Smooth muscle cell (in vitro differentiated cells): Measurements from ENCODE around the gene PROM1. TPM values are rescaled to one million over a fixed set of nuclear protein-coding genes. Genes with fewer than 3 reads are reported as not detected.

Source experiments
- DNase-seq: peaks from one replicate; lab custom pipeline; 2025; ENCODE audit not compliant: unreplicated experiment; lab: John Stamatoyannopoulos, UW
- H2AFZ ChIP-seq: fragments of 200-600 bp; sonication (generic); 2 replicates; pipeline ENCODE4 v1.6.0; 2016; ENCODE audit warnings: antibody characterized with exemption, low read depth, mild to moderate bottlenecking
- H3F3A ChIP-seq: fragments of 200-600 bp; sonication (generic); 2 replicates; pipeline ENCODE4 v1.6.0; 2017; ENCODE audit warnings: antibody characterized with exemption, low read depth
- H3K27ac ChIP-seq: fragments of 200-600 bp; sonication (generic); 2 replicates; pipeline ENCODE4 v1.5.1; 2016; ENCODE audit warnings: low read depth, mild to moderate bottlenecking
- H3K27me3 ChIP-seq: fragments of 200-600 bp; sonication (generic); 2 replicates; pipeline ENCODE4 v1.6.1; 2016; ENCODE audit warnings: low read depth, mild to moderate bottlenecking
- H3K36me3 ChIP-seq: fragments of 200-600 bp; sonication (generic); 2 replicates; pipeline ENCODE4 v1.5.1; 2016; ENCODE audit warnings: low read depth
- H3K4me1 ChIP-seq: fragments of 200-600 bp; sonication (generic); 2 replicates; pipeline ENCODE4 v1.5.1; 2016; ENCODE audit warnings: low read depth
- H3K4me2 ChIP-seq: fragments of 200-600 bp; sonication (generic); 2 replicates; pipeline ENCODE4 v1.6.0; 2016; ENCODE audit warnings: mild to moderate bottlenecking
- H3K4me3 ChIP-seq: fragments of 200-600 bp; sonication (generic); 2 replicates; pipeline ENCODE4 v1.5.1; 2016; ENCODE audit warnings: mild to moderate bottlenecking
- H3K79me2 ChIP-seq: fragments of 200-600 bp; sonication (generic); 2 replicates; pipeline ENCODE4 v1.6.0; 2016; ENCODE audit warnings: low read depth, mild to moderate bottlenecking
- H3K9ac ChIP-seq: fragments of 200-600 bp; sonication (generic); 2 replicates; pipeline ENCODE4 v1.6.0; 2016; ENCODE audit warnings: low read depth
- H3K9me3 ChIP-seq: fragments of 200-600 bp; sonication (generic); replicated peaks from 2 replicates; pipeline ENCODE4 v1.5.1; 2016; ENCODE audit warnings: low read depth
- H4K20me1 ChIP-seq: fragments of 200-600 bp; sonication (generic); 2 replicates; pipeline ENCODE4 v1.6.0; 2016; ENCODE audit warnings: low read depth
- WGBS: methylation state at CpG from one replicate; pipeline ENCODE4 v1.1.7; 2016; ENCODE audit warnings: low lambda C conversion rate; 5-methylcytosine and 5-hydroxymethylcytosine counted together
- polyA plus RNA-seq: library from polyadenylated mRNA; unstranded; fragments of >200 nt; fragmentation: Nextera tagmentation; extraction: Ambion mirVana; gene quantifications from 2 replicates; pipeline ENCODE4 v1.2.1, GENCODE V29; 2016
- total RNA-seq: library from RNA; depleted of rRNA; stranded (reverse); fragments of >200 nt; gene quantifications from 2 replicates; pipeline ENCODE4 v1.2.3, GENCODE V29; 2014
- TF ChIP-seq, protein P1 (sequence below): fragments of 200-600 bp; sonication (generic); IDR thresholded peaks from 2 replicates; pipeline ENCODE4 v1.5.1; 2017; ENCODE audit warnings: borderline replicate concordance, mild to moderate bottlenecking, antibody characterized with exemption; ENCODE audit not compliant: insufficient read depth, poor library complexity, severe bottlenecking

The PROM1 gene
- total and polyA plus RNA-seq, 2 experiments from 2014 or later: 0.56 to 1.7 TPM

DNA sequence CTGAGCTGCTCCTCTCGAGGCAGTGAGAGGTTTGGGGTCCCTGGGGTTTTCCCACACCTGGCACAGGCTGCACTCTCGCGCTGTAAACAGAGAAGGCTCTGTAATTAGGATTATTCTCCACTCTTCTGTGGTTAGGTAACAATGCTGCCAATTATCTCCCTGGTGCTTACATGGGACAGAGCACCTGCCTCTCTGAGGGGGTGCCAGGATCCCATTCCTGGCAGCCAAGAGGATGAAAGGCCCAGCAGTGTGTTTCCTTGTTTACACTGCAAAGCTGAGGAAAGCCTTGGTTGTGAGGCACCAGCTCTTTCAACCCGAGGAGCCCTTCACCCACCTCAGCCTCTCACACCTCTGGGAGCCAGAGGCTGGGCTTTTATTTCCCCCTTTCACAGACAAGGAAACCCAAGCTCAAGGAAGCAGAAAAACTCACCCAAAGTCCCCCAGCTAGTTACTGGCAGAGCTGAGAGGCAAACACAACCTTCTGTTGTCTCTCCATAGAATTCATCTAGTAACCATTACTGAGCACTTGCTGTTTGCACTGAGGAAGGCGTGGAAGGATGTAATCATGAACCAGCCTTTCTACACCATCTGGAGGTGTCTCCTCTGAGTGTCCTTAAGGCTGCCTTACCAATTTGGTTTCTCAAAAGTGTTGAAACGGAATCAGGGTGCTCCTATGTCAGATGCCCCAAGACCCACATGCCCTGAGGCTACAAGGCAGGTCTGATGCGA lies 39.7 kb upstream of the PROM1 start:
- H3K9ac ChIP-seq: no peak overlapping the region
- WGBS: 85% methylated on average over 7 of the region's 7 CpGs
- H3K27ac ChIP-seq: no peak overlapping the region
- H3K27me3 ChIP-seq: peaks cover 69% of the 10 kb centered on the region
- no peaks in the 10 kb centered on the region for H3K9me3 ChIP-seq
- DNase-seq: no peak
- peaks cover 5% of the 10 kb centered on the region for H3K4me1 ChIP-seq
- no peak overlapping the region for H3K4me3 ChIP-seq
- no peak overlapping the region for H3K4me2 ChIP-seq
- TF ChIP-seq, protein P1, sequence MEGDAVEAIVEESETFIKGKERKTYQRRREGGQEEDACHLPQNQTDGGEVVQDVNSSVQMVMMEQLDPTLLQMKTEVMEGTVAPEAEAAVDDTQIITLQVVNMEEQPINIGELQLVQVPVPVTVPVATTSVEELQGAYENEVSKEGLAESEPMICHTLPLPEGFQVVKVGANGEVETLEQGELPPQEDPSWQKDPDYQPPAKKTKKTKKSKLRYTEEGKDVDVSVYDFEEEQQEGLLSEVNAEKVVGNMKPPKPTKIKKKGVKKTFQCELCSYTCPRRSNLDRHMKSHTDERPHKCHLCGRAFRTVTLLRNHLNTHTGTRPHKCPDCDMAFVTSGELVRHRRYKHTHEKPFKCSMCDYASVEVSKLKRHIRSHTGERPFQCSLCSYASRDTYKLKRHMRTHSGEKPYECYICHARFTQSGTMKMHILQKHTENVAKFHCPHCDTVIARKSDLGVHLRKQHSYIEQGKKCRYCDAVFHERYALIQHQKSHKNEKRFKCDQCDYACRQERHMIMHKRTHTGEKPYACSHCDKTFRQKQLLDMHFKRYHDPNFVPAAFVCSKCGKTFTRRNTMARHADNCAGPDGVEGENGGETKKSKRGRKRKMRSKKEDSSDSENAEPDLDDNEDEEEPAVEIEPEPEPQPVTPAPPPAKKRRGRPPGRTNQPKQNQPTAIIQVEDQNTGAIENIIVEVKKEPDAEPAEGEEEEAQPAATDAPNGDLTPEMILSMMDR: no peak
- no peaks in the 10 kb centered on the region for H3K36me3 ChIP-seq
- H2AFZ ChIP-seq: no peak overlapping the region
- H4K20me1 ChIP-seq: no peaks in the 10 kb centered on the region
- no peaks in the 10 kb centered on the region for H3F3A ChIP-seq
- H3K79me2 ChIP-seq: no peaks in the 10 kb centered on the region

DNA sequence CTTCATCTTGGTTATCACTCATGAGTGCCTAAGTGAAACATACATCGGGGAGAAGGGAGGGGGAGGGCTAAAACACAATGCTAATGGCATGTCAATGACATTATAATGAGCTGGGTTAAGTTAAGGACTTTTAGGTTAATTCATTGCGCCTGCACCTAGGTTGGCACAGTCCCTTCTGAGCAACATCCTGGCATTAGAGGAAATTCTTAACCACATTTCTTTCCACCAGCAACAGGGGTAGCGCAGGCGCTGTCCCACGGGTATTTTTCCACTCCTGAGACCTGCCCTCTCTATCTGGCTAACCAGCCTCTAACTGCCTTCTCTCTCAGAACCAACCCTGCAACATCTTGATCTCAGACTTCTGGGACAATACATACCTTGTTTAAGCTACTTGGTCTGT lies 39.0 kb upstream of the PROM1 start:
- TF ChIP-seq, protein P1: no peak
- no peak overlapping the region for H3K27ac ChIP-seq
- peaks cover 69% of the 10 kb centered on the region for H3K27me3 ChIP-seq
- H2AFZ ChIP-seq: no peak overlapping the region
- peaks cover 5% of the 10 kb centered on the region for H3K4me1 ChIP-seq
- H3K9ac ChIP-seq: no peak overlapping the region
- H3F3A ChIP-seq: no peaks in the 10 kb centered on the region
- H3K79me2 ChIP-seq: no peaks in the 10 kb centered on the region
- H3K4me3 ChIP-seq: no peak overlapping the region
- no peak overlapping the region for H3K4me2 ChIP-seq
- 98% methylated on average over 5 of the region's 5 CpGs for WGBS
- no peaks in the 10 kb centered on the region for H3K36me3 ChIP-seq
- DNase-seq: no peak
- H4K20me1 ChIP-seq: no peaks in the 10 kb centered on the region
- H3K9me3 ChIP-seq: no peaks in the 10 kb centered on the region

DNA sequence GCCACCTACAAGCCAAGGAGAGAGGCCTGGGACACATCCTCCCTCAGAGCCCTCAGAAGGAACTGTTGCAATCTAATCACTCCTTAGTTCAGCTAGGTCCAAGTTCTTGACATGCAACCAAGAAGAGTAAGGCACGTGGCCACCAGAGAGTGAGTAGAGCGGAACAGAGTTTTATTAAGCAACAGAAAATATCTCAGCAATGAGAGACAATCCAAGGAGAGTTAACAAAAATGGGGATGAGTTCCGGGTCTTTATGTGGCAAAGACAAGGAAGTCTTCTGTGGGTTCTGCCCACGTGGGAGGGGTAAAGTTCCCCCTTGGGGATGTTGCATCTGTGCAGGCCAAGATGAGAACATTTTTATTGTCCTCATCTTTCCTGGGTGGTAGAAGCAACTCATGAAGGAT lies 38.5 kb upstream of the PROM1 start:
- no peaks in the 10 kb centered on the region for H3K9me3 ChIP-seq
- TF ChIP-seq, protein P1: no peak
- no peaks in the 10 kb centered on the region for H4K20me1 ChIP-seq
- no peak overlapping the region for H2AFZ ChIP-seq
- no peak for DNase-seq
- H3K4me2 ChIP-seq: no peak overlapping the region
- no peaks in the 10 kb centered on the region for H3K36me3 ChIP-seq
- H3K4me3 ChIP-seq: no peak overlapping the region
- H3K4me1 ChIP-seq: peaks cover 5% of the 10 kb centered on the region
- no peaks in the 10 kb centered on the region for H3K79me2 ChIP-seq
- H3F3A ChIP-seq: no peaks in the 10 kb centered on the region
- no peak overlapping the region for H3K27ac ChIP-seq
- WGBS: 87% methylated on average over 4 of the region's 4 CpGs
- H3K9ac ChIP-seq: no peak overlapping the region
- H3K27me3 ChIP-seq: peaks cover 68% of the 10 kb centered on the region

DNA sequence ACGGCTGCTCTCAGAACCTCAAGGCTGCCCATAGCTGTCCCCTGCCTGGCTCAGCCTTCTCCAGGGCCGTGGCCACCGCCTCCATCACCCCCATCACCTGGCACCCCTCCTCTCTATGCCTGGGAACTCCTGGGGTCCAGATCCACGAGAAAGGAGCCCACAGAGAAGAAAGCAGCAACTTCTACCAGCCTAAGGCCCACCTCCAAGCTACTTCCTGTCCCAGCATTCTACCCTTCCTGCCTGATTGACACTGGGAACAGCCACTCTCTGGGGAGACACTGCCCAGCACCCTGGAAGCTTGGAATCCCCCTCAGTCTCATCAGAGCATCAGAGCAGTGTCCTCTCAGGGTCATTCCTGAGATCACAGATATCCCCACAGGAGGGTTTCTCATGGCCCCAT lies 36.9 kb upstream of the PROM1 start:
- H3K9ac ChIP-seq: no peak overlapping the region
- no peak overlapping the region for H3K4me3 ChIP-seq
- no peaks in the 10 kb centered on the region for H3K36me3 ChIP-seq
- H3K79me2 ChIP-seq: no peaks in the 10 kb centered on the region
- no peak overlapping the region for H3K4me2 ChIP-seq
- no peak overlapping the region for H2AFZ ChIP-seq
- H4K20me1 ChIP-seq: no peaks in the 10 kb centered on the region
- TF ChIP-seq, protein P1: no peak
- H3K4me1 ChIP-seq: peaks cover 5% of the 10 kb centered on the region
- no peaks in the 10 kb centered on the region for H3K9me3 ChIP-seq
- no peak for DNase-seq
- H3F3A ChIP-seq: no peaks in the 10 kb centered on the region
- no peak overlapping the region for H3K27ac ChIP-seq
- 89% methylated on average over 4 of the region's 4 CpGs for WGBS
- peaks cover 61% of the 10 kb centered on the region for H3K27me3 ChIP-seq
